BLaER1 (cell line): ENCODE results near the gene CDH4.

ENCODE experiments used
- H3K27ac ChIP-seq: shearing (Covaris generic); formaldehyde crosslinking; 2 replicates; pipeline ENCODE4 v1.8.1; 2022
- H3K27me3 ChIP-seq: shearing (Covaris generic); formaldehyde crosslinking; 2 replicates; pipeline ENCODE4 v1.8.1; 2022
- H3K36me3 ChIP-seq: shearing (Covaris generic); formaldehyde crosslinking; 2 replicates; pipeline ENCODE4 v1.8.1; 2022
- H3K4me1 ChIP-seq: shearing (Covaris generic); formaldehyde crosslinking; 2 replicates; pipeline ENCODE4 v1.8.1; 2022
- H3K4me2 ChIP-seq: shearing (Covaris generic); formaldehyde crosslinking; 2 replicates; pipeline ENCODE4 v1.8.1; 2022
- H3K4me3 ChIP-seq: shearing (Covaris generic); formaldehyde crosslinking; 2 replicates; pipeline ENCODE4 v1.8.1; 2022
- H3K9ac ChIP-seq: shearing (Covaris generic); formaldehyde crosslinking; 2 replicates; pipeline ENCODE4 v1.8.1; 2022
- H3K9me3 ChIP-seq: shearing (Covaris generic); formaldehyde crosslinking; 2 replicates; pipeline ENCODE4 v1.8.1; 2022
- H4K20me1 ChIP-seq: shearing (Covaris generic); formaldehyde crosslinking; 2 replicates; pipeline ENCODE4 v1.8.1; 2022
- Cebpa-rat ChIP-seq: shearing (Covaris generic); IDR thresholded peaks from 2 replicates; pipeline ENCODE4 v1.8.1; 2022

Gene CDH4

GRCh38 chr20:61934716-61935530, 682.9 kb downstream of the CDH4 start:
- no peaks in the 10 kb centered on the region for H3K9me3 ChIP-seq
- H3K27ac ChIP-seq: no peak overlapping the region
- no peaks in the 10 kb centered on the region for H3K27me3 ChIP-seq

DNA sequence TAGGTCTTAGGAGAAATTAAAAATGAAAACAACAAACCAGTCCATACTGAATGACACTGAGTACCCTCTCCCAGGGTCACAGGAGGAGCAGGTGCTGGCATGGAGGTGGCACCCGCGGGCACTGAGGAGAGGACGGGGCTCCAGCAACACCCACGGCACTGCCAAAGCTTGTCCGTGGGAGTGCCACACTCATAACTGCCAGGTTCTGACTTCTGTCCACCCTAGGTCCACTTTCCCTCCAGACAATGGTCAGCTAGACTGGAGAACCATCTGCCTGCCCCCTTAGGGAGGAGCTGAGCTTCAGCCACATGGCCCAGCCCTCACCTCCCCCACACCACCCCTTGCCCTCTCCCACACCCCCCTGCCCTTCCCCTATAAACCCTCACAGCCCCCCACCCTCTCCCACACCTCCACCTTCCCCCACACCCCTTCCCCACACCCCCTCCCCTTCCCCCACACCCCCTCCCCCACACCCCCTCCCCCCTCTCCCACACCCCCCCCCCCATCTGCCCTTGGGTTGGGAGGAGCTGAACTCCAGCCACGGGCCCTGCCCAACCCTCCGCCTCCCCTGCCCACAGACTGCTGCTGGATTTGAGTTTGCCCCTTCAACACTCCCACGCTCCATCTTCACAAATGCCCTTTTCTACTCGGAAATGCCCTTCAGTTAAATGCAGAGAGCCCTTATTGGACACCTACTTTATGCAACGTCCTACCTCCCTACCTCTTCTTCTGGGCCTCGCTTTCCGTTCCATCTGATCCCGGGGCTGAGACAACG, 684.1 kb downstream of the CDH4 start:
- no peaks in the 10 kb centered on the region for H3K27me3 ChIP-seq
- H3K4me1 ChIP-seq: no peaks in the 10 kb centered on the region
- no peak for TF ChIP-seq Cebpa-rat

More at GRCh38 chr20:61934716-61935530, 682.9 kb downstream of the CDH4 start:
- Histone ChIP-seq H3K4me3 (no peak overlapping the region), H3K9ac (no peak overlapping the region), H3K4me1 (no peaks in the 10 kb centered on the region), H4K20me1 (no peaks in the 10 kb centered on the region), H3K36me3 (no peaks in the 10 kb centered on the region), H3K4me2 (no peak overlapping the region)
- no peak for TF ChIP-seq Cebpa-rat

DNA sequence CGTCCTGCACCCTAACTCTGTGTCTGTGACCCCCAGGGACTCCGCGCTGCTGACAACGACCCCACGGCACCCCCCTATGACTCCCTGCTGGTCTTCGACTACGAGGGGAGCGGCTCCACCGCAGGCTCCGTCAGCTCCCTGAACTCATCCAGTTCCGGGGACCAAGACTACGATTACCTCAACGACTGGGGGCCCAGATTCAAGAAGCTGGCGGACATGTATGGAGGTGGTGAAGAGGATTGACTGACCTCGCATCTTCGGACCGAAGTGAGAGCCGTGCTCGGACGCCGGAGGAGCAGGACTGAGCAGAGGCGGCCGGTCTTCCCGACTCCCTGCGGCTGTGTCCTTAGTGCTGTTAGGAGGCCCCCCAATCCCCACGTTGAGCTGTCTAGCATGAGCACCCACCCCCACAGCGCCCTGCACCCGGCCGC, 684.7 kb downstream of the CDH4 start:
- Histone ChIP-seq H4K20me1 (no peaks in the 10 kb centered on the region), H3K36me3 (no peaks in the 10 kb centered on the region), H3K27me3 (no peaks in the 10 kb centered on the region), H3K27ac (no peak overlapping the region), H3K9ac (no peak overlapping the region), H3K9me3 (no peaks in the 10 kb centered on the region), H3K4me1 (no peaks in the 10 kb centered on the region), H3K4me3 (no peak overlapping the region), H3K4me2 (no peak overlapping the region)
- TF ChIP-seq Cebpa-rat: no peak

More for the DNA sequence above, 684.1 kb downstream of the CDH4 start:
- Histone ChIP-seq H3K27ac (no peak overlapping the region), H3K9me3 (no peaks in the 10 kb centered on the region), H3K36me3 (no peaks in the 10 kb centered on the region), H3K9ac (no peak overlapping the region), H3K4me2 (no peak overlapping the region), H3K4me3 (no peak overlapping the region), H4K20me1 (no peaks in the 10 kb centered on the region)

DNA sequence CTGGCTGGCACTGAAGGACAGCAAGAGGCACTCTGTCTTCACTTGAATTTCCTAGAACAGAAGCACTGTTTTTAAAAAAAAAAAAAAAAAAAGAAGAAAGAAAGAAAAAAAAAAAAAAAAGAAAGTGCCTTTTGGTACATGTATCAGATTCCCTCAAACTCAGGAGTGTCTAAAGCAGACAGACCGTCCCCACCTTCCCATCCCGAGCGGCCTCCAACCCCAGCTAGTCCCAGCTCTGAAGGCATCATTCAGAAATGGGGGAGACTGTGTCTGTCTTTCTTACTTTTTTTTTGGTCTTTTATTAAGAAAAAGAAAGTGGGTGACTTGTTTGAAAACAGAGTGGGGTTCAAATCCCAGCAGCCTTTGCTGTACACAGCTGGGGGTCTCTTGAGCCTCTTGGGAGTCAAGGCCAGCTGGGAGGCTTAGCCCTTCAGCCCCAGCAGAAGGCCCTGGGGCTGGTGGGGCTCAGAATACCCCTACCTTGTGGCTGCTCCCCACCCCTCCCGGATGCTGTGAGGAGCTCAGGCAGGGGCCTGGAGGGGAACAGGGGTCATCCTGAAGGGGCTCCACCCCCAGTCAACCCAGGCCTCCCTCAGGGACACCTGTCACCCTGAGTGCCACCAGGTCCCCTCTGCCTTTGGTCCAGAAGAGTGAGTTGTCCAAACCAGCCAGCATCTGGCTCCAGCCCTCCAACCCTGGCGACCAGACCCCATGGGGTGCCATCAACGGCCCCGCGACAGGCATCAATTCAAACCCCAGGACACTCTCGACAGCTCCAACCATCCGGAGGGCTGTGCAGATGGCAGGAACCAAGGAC, 685.3 kb downstream of the CDH4 start:
- Histone ChIP-seq H3K27me3 (no peaks in the 10 kb centered on the region), H3K4me1 (no peaks in the 10 kb centered on the region), H3K4me3 (no peak overlapping the region), H4K20me1 (no peaks in the 10 kb centered on the region), H3K4me2 (no peak overlapping the region), H3K9ac (no peak overlapping the region), H3K27ac (no peak overlapping the region), H3K36me3 (no peaks in the 10 kb centered on the region), H3K9me3 (no peaks in the 10 kb centered on the region)
- no peak for TF ChIP-seq Cebpa-rat

DNA sequence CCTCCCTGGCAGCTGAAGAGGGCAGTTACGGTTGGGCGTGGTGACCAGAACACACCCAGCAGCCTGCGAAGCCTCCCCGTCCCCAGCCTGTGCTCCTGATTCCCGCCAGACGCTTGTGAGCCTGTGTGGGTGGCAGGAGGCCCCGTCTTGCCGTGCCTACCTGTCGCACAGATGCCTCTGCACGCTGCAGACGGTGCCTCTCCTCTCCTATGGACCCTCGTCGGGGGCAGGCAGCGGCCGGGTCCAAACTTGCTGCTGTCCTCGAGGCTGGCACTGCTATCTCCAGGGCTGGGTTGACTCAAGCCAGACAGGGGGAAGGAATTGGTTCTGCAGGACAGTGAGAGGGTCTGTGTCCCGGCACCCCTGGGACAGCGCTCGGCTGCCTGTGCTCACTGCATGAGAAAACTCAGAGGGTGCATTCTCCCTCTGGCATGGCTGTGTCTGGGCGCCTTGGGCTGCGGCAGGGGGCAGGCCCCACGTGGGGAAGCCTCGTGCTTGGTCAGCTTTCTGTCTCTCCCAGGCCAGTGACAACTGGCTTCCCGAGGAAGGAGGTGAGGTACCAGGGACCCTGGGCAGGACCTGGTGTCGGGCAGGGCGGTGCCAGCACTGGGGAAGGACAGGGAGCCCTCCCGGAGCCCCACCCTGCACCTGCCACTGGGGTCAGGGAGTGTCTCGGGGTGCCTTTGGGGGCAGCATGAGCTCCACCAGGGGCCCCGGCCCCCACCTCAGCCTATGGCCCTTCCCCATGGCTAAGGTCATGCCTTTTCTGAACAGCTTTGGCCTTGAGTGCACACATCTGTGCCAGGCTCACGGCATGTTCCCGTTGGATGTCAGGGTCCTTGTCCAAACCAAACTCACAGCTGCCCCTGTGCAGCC, 686.1 kb downstream of the CDH4 start:
- Histone ChIP-seq H3K4me3 (no peak overlapping the region), H3K4me1 (no peaks in the 10 kb centered on the region), H3K36me3 (no peaks in the 10 kb centered on the region), H3K4me2 (no peak overlapping the region), H3K27ac (no peak overlapping the region), H3K9ac (no peak overlapping the region), H4K20me1 (no peaks in the 10 kb centered on the region), H3K9me3 (no peaks in the 10 kb centered on the region), H3K27me3 (no peaks in the 10 kb centered on the region)
- no peak for TF ChIP-seq Cebpa-rat

DNA sequence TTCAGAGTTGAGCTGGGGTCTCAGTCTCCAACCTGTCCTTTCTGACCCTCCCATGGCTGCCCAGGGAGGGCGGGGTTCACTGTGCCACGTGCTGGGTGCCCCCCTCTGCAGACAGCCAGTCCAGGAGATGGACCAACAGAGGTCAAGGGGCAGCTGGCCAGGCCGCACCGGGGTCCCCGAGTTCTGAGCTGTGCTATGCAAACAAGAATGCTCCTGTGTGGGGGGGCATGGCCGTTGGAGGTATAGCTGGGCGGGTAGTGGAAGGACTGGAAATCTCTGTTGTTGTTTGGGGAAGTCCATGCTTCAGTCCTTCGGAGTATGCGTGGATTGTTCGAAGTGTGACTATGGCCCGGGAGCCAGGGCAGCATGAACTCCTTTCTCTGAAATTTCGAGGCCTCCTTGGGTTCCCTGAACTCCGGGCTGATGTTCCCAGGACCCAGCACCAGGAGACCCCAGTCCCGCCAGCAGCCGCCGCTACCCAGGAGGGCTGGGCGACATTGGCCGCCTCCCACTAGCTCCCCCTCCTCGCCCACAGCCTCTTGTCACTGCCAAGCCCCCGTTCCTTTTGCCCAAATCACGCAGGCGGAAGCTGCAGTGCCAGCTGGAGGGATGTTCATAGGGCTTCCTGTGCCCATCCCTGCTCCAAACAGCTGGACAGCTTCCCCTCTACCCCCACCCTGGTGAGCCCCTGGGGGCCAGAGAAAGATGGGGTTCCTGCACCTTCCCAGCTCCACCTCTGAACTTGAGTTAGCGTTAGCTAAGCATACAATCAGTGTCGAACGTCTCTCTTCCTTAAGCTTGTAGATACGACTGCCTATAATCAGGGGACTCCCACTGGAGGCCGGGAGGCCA, 687.0 kb downstream of the CDH4 start:
- no peak overlapping the region for H3K27ac ChIP-seq
- H3K4me2 ChIP-seq: no peak overlapping the region
- no peaks in the 10 kb centered on the region for H3K27me3 ChIP-seq
- H4K20me1 ChIP-seq: no peaks in the 10 kb centered on the region
- H3K9ac ChIP-seq: no peak overlapping the region
- no peaks in the 10 kb centered on the region for H3K4me1 ChIP-seq
- H3K36me3 ChIP-seq: no peaks in the 10 kb centered on the region
- no peaks in the 10 kb centered on the region for H3K9me3 ChIP-seq
- H3K4me3 ChIP-seq: no peak overlapping the region
- no peak for TF ChIP-seq Cebpa-rat

DNA sequence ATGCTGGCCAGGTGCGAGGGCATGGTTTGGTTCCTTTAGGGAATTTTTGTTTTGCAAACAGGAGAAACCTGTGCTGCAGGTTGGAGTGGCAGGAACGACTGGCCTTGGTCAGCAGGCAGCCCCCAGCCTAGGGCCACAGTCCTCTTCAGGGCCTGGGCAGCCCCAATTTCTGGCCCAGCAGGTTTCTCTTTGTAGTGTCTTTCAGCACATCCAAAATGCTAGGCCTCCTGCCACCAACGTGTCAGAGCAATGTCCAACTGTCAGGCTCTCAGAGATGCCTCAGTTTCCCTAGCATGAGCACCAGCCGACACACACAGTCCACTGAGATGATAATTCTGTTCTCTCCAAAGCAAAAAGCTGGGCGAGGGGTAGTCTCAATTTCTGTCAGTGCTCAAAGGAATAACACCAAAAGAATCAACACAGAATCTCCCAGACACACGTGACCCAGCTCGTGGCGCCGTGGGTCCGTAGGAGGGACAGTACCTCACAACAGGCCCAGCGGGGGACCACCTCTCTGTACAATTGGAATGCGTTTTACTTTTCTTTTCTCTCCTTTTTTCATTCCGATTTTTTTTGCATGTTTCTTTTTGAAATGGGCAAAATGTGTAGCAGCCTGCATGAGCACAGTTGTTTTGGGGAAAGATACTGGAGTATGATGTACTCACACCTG, 687.8 kb downstream of the CDH4 start:
- no peak overlapping the region for H3K9ac ChIP-seq
- TF ChIP-seq Cebpa-rat: no peak

DNA sequence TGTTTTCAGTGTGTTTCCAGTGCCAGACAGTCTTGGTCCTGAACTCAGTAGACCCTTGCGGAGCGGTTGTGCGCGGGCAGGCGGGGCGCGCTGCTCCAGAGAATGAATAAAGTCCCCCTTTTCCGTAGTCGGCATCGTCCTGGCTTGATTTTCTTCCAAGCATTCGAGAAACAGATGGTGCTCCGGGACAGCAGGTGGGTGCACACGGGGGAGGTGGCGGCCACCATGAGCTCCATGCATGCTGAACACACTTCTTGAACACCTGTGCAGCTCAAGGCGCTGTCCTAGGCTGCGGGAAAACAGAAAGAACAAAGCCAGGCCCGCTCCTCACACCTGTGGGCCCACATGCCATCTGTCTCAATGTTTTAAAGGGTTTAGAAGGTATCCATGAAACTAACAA, 688.4 kb downstream of the CDH4 start:
- H3K27me3 ChIP-seq: no peaks in the 10 kb centered on the region
- H3K4me1 ChIP-seq: no peaks in the 10 kb centered on the region
- no peak overlapping the region for H3K4me2 ChIP-seq
- no peak overlapping the region for H3K9ac ChIP-seq
- no peak for TF ChIP-seq Cebpa-rat
- no peak overlapping the region for H3K4me3 ChIP-seq
- no peak overlapping the region for H3K27ac ChIP-seq
- H3K9me3 ChIP-seq: no peaks in the 10 kb centered on the region
- no peaks in the 10 kb centered on the region for H4K20me1 ChIP-seq
- no peaks in the 10 kb centered on the region for H3K36me3 ChIP-seq

More for the DNA sequence above, 687.8 kb downstream of the CDH4 start:
- H3K4me3 ChIP-seq: no peak overlapping the region
- no peaks in the 10 kb centered on the region for H3K9me3 ChIP-seq
- H3K27me3 ChIP-seq: no peaks in the 10 kb centered on the region
- H3K36me3 ChIP-seq: no peaks in the 10 kb centered on the region
- H3K4me1 ChIP-seq: no peaks in the 10 kb centered on the region
- H4K20me1 ChIP-seq: no peaks in the 10 kb centered on the region
- no peak overlapping the region for H3K27ac ChIP-seq
- no peak overlapping the region for H3K4me2 ChIP-seq
